ENCODE results near the gene CARMIL1.

CARMIL1 gene

GRCh38 chr6:25617997-25618396 is 338.8 kb downstream of the CARMIL1 start:
- no peak for DNase-seq (ENCODE audit: low spot score)

GRCh38 chr6:25619217-25619616 is 340.0 kb downstream of the CARMIL1 start:
- DNase-seq (ENCODE audit: low spot score): no peak

- no peak for DNase-seq (ENCODE audit: low spot score)
These were observed 341.2 kb downstream of the CARMIL1 start for GRCh38 chr6:25620391-25620790.

- DNase-seq (ENCODE audit: low spot score): no peak
These were observed 343.9 kb downstream of the CARMIL1 start for GRCh38 chr6:25623065-25623464.

- DNase-seq (ENCODE audit: low spot score): no peak
These were observed 344.7 kb downstream of the CARMIL1 start for GRCh38 chr6:25623879-25624278.

GRCh38 chr6:25627001-25627400 is 347.8 kb downstream of the CARMIL1 start:
- DNase-seq (ENCODE audit: low spot score): no peak

GRCh38 chr6:25628471-25629197 is 349.5 kb downstream of the CARMIL1 start:
- no peak for DNase-seq (ENCODE audit: low spot score)

- no peak for DNase-seq (ENCODE audit: low spot score)
These were observed 350.0 kb downstream of the CARMIL1 start for GRCh38 chr6:25629198-25629576.

- DNase-seq (ENCODE audit: low spot score): no peak
These were observed 351.5 kb downstream of the CARMIL1 start for GRCh38 chr6:25630508-25631278.

- no peak for DNase-seq (ENCODE audit: low spot score)
These were observed 356.7 kb downstream of the CARMIL1 start for GRCh38 chr6:25635886-25636317.

GRCh38 chr6:25637211-25637610 is 358.0 kb downstream of the CARMIL1 start:
- no peak for DNase-seq (ENCODE audit: low spot score)

- no peak for DNase-seq (ENCODE audit: low spot score)
These were observed 358.8 kb downstream of the CARMIL1 start for GRCh38 chr6:25637960-25638434.

- DNase-seq (ENCODE audit: low spot score): no peak
These were observed 360.5 kb downstream of the CARMIL1 start for GRCh38 chr6:25639653-25640052.

- DNase-seq (ENCODE audit: low spot score): no peak
These were observed 361.3 kb downstream of the CARMIL1 start for GRCh38 chr6:25640446-25640845.

- no peak for DNase-seq (ENCODE audit: low spot score)
These were observed 361.7 kb downstream of the CARMIL1 start for GRCh38 chr6:25640891-25641290.

GRCh38 chr6:25641377-25641776 is 362.2 kb downstream of the CARMIL1 start:
- DNase-seq (ENCODE audit: low spot score): no peak

- DNase-seq (ENCODE audit: low spot score): no peak
These were observed 362.9 kb downstream of the CARMIL1 start for GRCh38 chr6:25641940-25642666.

- no peak for DNase-seq (ENCODE audit: low spot score)
These were observed 363.6 kb downstream of the CARMIL1 start for GRCh38 chr6:25642667-25643328.

GRCh38 chr6:25645916-25646315 is 366.7 kb downstream of the CARMIL1 start:
- DNase-seq (ENCODE audit: low spot score): no peak

GRCh38 chr6:25649611-25650010 is 370.4 kb downstream of the CARMIL1 start:
- DNase-seq (ENCODE audit: low spot score): no peak

GRCh38 chr6:25652007-25652515 is 372.9 kb downstream of the CARMIL1 start, which contains the start of gene SCGN:
TSS of gene SCGN (plus strand) at chr6:25652215. CDS start at chr6:25652404, 189 bp downstream.
- no peak for DNase-seq (ENCODE audit: low spot score)

- no peak for DNase-seq (ENCODE audit: low spot score)
These were observed 376.5 kb downstream of the CARMIL1 start for GRCh38 chr6:25655723-25656122.
